Measurements from ENCODE around the gene DOCK2.
"Not testable (repeated sequence)": the region's sequence is repeated elsewhere in the genome, so short reads cannot be mapped to it uniquely, and the experiment has no call there.

DOCK2 gene

GRCh38 chr5:169832845-169833244, 195.8 kb downstream of the DOCK2 start:
- DNase-seq = no peak

- not testable (repeated sequence) for DNase-seq
These were observed 196.7 kb downstream of the DOCK2 start for GRCh38 chr5:169833681-169834292.

GRCh38 chr5:169834540-169834939, 197.5 kb downstream of the DOCK2 start:
- DNase-seq = not testable (repeated sequence)

GRCh38 chr5:169836835-169837536, 199.9 kb downstream of the DOCK2 start:
- no peak for DNase-seq

- no peak for DNase-seq
These were observed 200.6 kb downstream of the DOCK2 start for GRCh38 chr5:169837686-169838085.

- DNase-seq = no peak
These were observed 201.6 kb downstream of the DOCK2 start for GRCh38 chr5:169838688-169839087.

GRCh38 chr5:169840405-169840804, 203.3 kb downstream of the DOCK2 start:
- no peak for DNase-seq

- no peak for DNase-seq
These were observed 205.6 kb downstream of the DOCK2 start for GRCh38 chr5:169842699-169843098.

- no peak for DNase-seq
These were observed 210.4 kb downstream of the DOCK2 start for GRCh38 chr5:169847519-169847918.

- no peak for DNase-seq
These were observed 211.2 kb downstream of the DOCK2 start for GRCh38 chr5:169848271-169848670.

GRCh38 chr5:169848792-169849191, 211.7 kb downstream of the DOCK2 start:
- no peak for DNase-seq

GRCh38 chr5:169850409-169850808, 213.3 kb downstream of the DOCK2 start:
- DNase-seq = no peak

GRCh38 chr5:169851321-169851850, 214.3 kb downstream of the DOCK2 start:
- DNase-seq = no peak

- no peak for DNase-seq
These were observed 219.5 kb downstream of the DOCK2 start for GRCh38 chr5:169856571-169856970.

GRCh38 chr5:169860585-169860984, 223.5 kb downstream of the DOCK2 start:
- no peak for DNase-seq

GRCh38 chr5:169861433-169861832, 224.4 kb downstream of the DOCK2 start:
- no peak for DNase-seq

GRCh38 chr5:169861934-169862333, 224.9 kb downstream of the DOCK2 start:
- no peak for DNase-seq

- no peak for DNase-seq
These were observed 225.3 kb downstream of the DOCK2 start for GRCh38 chr5:169862391-169862811.

GRCh38 chr5:169864483-169864882, 227.4 kb downstream of the DOCK2 start:
- DNase-seq = no peak

- no peak for DNase-seq
These were observed 230.3 kb downstream of the DOCK2 start for GRCh38 chr5:169867347-169867746.

- no peak for DNase-seq
These were observed 232.0 kb downstream of the DOCK2 start for GRCh38 chr5:169869066-169869465.

GRCh38 chr5:169870211-169870610, 233.1 kb downstream of the DOCK2 start:
- DNase-seq = no peak

- DNase-seq = no peak
These were observed 234.9 kb downstream of the DOCK2 start for GRCh38 chr5:169871826-169872490.

- no peak for DNase-seq
These were observed 236.6 kb downstream of the DOCK2 start for GRCh38 chr5:169873642-169874041.

All from stimulated activated CD4-positive, alpha-beta T cell treated with anti-CD3 and anti-CD28 coated beads, Interleukin-12 subunit alpha, Interleukin-12 subunit beta, amount 100 ng/mL, for 4 hours (primary cell).